ENCODE measurements around the gene P2RX3. TPM values are rescaled to one million over a fixed set of nuclear protein-coding genes. Genes with fewer than 3 reads are reported as not detected.

The P2RX3 gene
- total RNA-seq, 1 donor from 2014 or later = not detected

DNA sequence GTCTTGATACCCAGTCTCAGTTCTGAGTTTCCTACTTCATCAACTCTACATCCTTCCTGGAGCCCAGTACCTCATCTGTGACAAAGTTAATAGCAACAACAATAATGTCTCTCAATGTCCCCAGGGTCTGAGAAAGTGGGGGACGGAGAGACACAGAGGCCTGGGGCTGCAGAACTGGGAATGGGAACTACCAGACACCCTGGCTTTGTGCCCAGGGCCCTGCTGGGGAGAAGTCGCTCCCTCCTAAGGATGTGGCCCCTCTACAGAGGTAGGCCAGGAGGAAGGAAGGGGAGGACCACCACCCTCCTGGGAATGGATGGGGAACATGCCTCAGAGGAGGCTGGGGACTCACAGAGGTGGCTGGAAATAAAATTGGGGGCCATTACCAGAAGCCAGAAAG, 37.3 kb downstream of the P2RX3 start:
- intact Hi-C loops (cut with DNase I) = no loop called here
- H3K4me1 ChIP-seq = no peaks in the 10 kb centered on the region
- no peak overlapping the region for H3K4me3 ChIP-seq
- H3K9me3 ChIP-seq = no peaks in the 10 kb centered on the region
- TF ChIP-seq CTCF (IDR thresholded peaks at IDR 0.05) (no peak), POLR2AphosphoS5 (IDR thresholded peaks at IDR 0.05; ENCODE audit: insufficient read depth in 1 of 2, low read depth in 1 of 2) (no peak), POLR2A (IDR thresholded peaks at IDR 0.05) (no peak)
- H3K27ac ChIP-seq = no peak overlapping the region
- no peak for DNase-seq (ENCODE audit: extremely low spot score in 2 of 2)
- no peaks in the 10 kb centered on the region for H3K36me3 ChIP-seq
- no peaks in the 10 kb centered on the region for H3K27me3 ChIP-seq

- H3K36me3 ChIP-seq = no peaks in the 10 kb centered on the region
- no peaks in the 10 kb centered on the region for H3K4me1 ChIP-seq
- no peaks in the 10 kb centered on the region for H3K9me3 ChIP-seq
- H3K27ac ChIP-seq = no peak overlapping the region
- no peak for DNase-seq (ENCODE audit: extremely low spot score in 2 of 2)
- intact Hi-C loops (cut with DNase I) = no loop called here
- TF ChIP-seq POLR2A (IDR thresholded peaks at IDR 0.05) (no peak), POLR2AphosphoS5 (IDR thresholded peaks at IDR 0.05; ENCODE audit: insufficient read depth in 1 of 2, low read depth in 1 of 2) (no peak), CTCF (IDR thresholded peaks at IDR 0.05) (no peak)
- H3K27me3 ChIP-seq = no peaks in the 10 kb centered on the region
- no peak overlapping the region for H3K4me3 ChIP-seq
Observed at GRCh38 chr11:57376095-57377090, 38.2 kb downstream of the P2RX3 start.

DNA sequence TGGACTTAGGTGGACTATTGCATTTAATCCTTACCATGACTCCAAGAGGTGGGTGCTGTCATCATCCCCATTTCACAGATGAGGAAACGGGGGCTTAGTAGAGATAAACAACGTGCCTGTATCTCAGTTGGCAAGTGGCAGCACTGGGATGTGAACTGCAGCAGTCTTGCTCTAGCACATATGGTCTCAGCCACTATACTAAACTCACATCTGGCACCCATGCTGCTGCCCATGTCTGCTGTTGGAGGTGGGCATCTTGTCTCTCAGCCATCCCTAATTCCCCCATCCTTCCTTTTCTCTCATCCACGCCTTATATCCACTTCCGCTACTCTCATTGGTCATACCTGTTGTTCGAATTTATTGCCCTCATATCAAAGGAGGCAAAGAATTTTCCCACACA, 39.0 kb downstream of the P2RX3 start:
- Histone ChIP-seq H3K27ac (no peak overlapping the region), H3K9me3 (no peaks in the 10 kb centered on the region), H3K36me3 (no peaks in the 10 kb centered on the region), H3K27me3 (no peaks in the 10 kb centered on the region), H3K4me3 (no peak overlapping the region), H3K4me1 (no peaks in the 10 kb centered on the region)
- no peak for DNase-seq (ENCODE audit: extremely low spot score in 2 of 2)
- TF ChIP-seq POLR2A (IDR thresholded peaks at IDR 0.05) = no peak
- TF ChIP-seq CTCF (IDR thresholded peaks at IDR 0.05) = no peak
- TF ChIP-seq POLR2AphosphoS5 (IDR thresholded peaks at IDR 0.05; ENCODE audit: insufficient read depth in 1 of 2, low read depth in 1 of 2) = no peak
- intact Hi-C loops (cut with DNase I) = no loop called here

GRCh38 chr11:57378186-57378585, 40.0 kb downstream of the P2RX3 start:
- Histone ChIP-seq H3K27me3 (no peaks in the 10 kb centered on the region), H3K9me3 (no peaks in the 10 kb centered on the region), H3K4me3 (no peak overlapping the region), H3K4me1 (no peaks in the 10 kb centered on the region), H3K36me3 (no peaks in the 10 kb centered on the region), H3K27ac (no peak overlapping the region)
- DNase-seq (ENCODE audit: extremely low spot score in 2 of 2) = no peak
- no peak for TF ChIP-seq POLR2A (IDR thresholded peaks at IDR 0.05)
- intact Hi-C loops (cut with DNase I) = no loop called here

DNA sequence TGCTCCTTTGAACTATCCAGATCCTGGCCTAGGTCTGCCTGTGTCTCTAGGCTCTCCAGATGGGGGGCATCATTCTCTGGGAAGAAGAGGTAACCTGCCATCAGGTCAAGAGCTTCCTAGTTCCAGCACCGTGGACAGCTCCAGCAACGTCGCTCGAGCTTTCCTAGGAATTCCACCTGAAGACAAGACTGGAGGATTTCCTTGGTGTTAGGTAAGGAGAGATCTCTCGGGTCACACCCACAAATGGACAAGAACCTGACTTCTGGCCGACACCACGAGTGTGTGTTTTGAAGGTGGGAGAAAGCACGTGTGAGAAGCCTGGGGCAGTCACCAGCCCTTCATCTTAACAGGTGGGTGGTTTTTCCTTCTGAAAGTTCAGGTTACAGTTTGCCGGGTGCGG, 41.6 kb downstream of the P2RX3 start:
- Histone ChIP-seq H3K4me1 (no peaks in the 10 kb centered on the region), H3K4me3 (no peak overlapping the region), H3K27ac (no peak overlapping the region), H3K9me3 (no peaks in the 10 kb centered on the region), H3K27me3 (no peaks in the 10 kb centered on the region), H3K36me3 (no peaks in the 10 kb centered on the region)
- no peak for TF ChIP-seq POLR2A (IDR thresholded peaks at IDR 0.05)
- no peak for TF ChIP-seq CTCF (IDR thresholded peaks at IDR 0.05)
- TF ChIP-seq POLR2AphosphoS5 (IDR thresholded peaks at IDR 0.05; ENCODE audit: insufficient read depth in 1 of 2, low read depth in 1 of 2) = no peak
- no peak for DNase-seq (ENCODE audit: extremely low spot score in 2 of 2)
- intact Hi-C loops (cut with DNase I) = no loop called here
